ENCODE measurements around the gene CCDC106.

CCDC106 gene

GRCh38 chr19:55606817-55607216 lies 41.2 kb upstream of the CCDC106 start:
- TF ChIP-seq YY1 (IDR thresholded peaks at IDR 0.05; ENCODE audit: insufficient read depth, insufficient read length) (no peak), ZNF274 (IDR thresholded peaks at IDR 0.05; ENCODE audit: low read depth, low read length) (no peak), SUZ12 (IDR thresholded peaks at IDR 0.05; ENCODE audit: extremely low read depth, insufficient read depth, insufficient read length) (no peak)

GRCh38 chr19:55609326-55609725 lies 38.7 kb upstream of the CCDC106 start:
- Histone ChIP-seq H3K36me3 (ENCODE audit: insufficient read depth, insufficient read length, low read length) (peaks cover 30% of the 10 kb centered on the region), H3K9ac (ENCODE audit: insufficient read length, low read depth) (no peak overlapping the region), H3K4me1 (ENCODE audit: insufficient read depth, insufficient read length) (peaks cover 3% of the 10 kb centered on the region), H3K27me3 (ENCODE audit: insufficient read depth, insufficient read length) (no peaks in the 10 kb centered on the region), H3K9me3 (ENCODE audit: insufficient read depth, low read length) (no peaks in the 10 kb centered on the region), H3K4me3 (ENCODE audit: insufficient read length, low read depth) (no peak overlapping the region)
- DNase-seq (ENCODE audit: low read depth, low spot score) = no peak
- TF ChIP-seq SUZ12 (IDR thresholded peaks at IDR 0.05; ENCODE audit: extremely low read depth, insufficient read depth, insufficient read length) (no peak), ZNF274 (IDR thresholded peaks at IDR 0.05; ENCODE audit: low read depth, low read length) (no peak), YY1 (IDR thresholded peaks at IDR 0.05; ENCODE audit: insufficient read depth, insufficient read length) (no peak)

More at GRCh38 chr19:55606817-55607216, 41.2 kb upstream of the CCDC106 start:
- no peak for DNase-seq (ENCODE audit: low read depth, low spot score)
- peaks cover 3% of the 10 kb centered on the region for H3K4me1 ChIP-seq (ENCODE audit: insufficient read depth, insufficient read length)
- peaks cover 25% of the 10 kb centered on the region for H3K36me3 ChIP-seq (ENCODE audit: insufficient read depth, insufficient read length, low read length)
- peak overlapping the region; percentile 85 for H3K4me3 ChIP-seq (ENCODE audit: insufficient read length, low read depth)
- no peaks in the 10 kb centered on the region for H3K27me3 ChIP-seq (ENCODE audit: insufficient read depth, insufficient read length)
- no peaks in the 10 kb centered on the region for H3K9me3 ChIP-seq (ENCODE audit: insufficient read depth, low read length)
- peak overlapping the region; percentile 96 for H3K9ac ChIP-seq (ENCODE audit: insufficient read length, low read depth)

GRCh38 chr19:55611300-55611982 lies 36.6 kb upstream of the CCDC106 start:
- no peak overlapping the region for H3K9ac ChIP-seq (ENCODE audit: insufficient read length, low read depth)
- DNase-seq (ENCODE audit: low read depth, low spot score) = no peak
- no peaks in the 10 kb centered on the region for H3K27me3 ChIP-seq (ENCODE audit: insufficient read depth, insufficient read length)
- no peaks in the 10 kb centered on the region for H3K9me3 ChIP-seq (ENCODE audit: insufficient read depth, low read length)
- no peak for TF ChIP-seq ZNF274 (IDR thresholded peaks at IDR 0.05; ENCODE audit: low read depth, low read length)
- no peak for TF ChIP-seq YY1 (IDR thresholded peaks at IDR 0.05; ENCODE audit: insufficient read depth, insufficient read length)
- TF ChIP-seq SUZ12 (IDR thresholded peaks at IDR 0.05; ENCODE audit: extremely low read depth, insufficient read depth, insufficient read length) = no peak
- no peak overlapping the region for H3K4me3 ChIP-seq (ENCODE audit: insufficient read length, low read depth)
- H3K4me1 ChIP-seq (ENCODE audit: insufficient read depth, insufficient read length) = peaks cover 3% of the 10 kb centered on the region
- H3K36me3 ChIP-seq (ENCODE audit: insufficient read depth, insufficient read length, low read length) = peaks cover 48% of the 10 kb centered on the region

- no peak overlapping the region for H3K4me3 ChIP-seq (ENCODE audit: insufficient read length, low read depth)
- H3K36me3 ChIP-seq (ENCODE audit: insufficient read depth, insufficient read length, low read length) = peaks cover 46% of the 10 kb centered on the region
- no peaks in the 10 kb centered on the region for H3K9me3 ChIP-seq (ENCODE audit: insufficient read depth, low read length)
- H3K4me1 ChIP-seq (ENCODE audit: insufficient read depth, insufficient read length) = peaks cover 3% of the 10 kb centered on the region
- H3K9ac ChIP-seq (ENCODE audit: insufficient read length, low read depth) = no peak overlapping the region
- TF ChIP-seq SUZ12 (IDR thresholded peaks at IDR 0.05; ENCODE audit: extremely low read depth, insufficient read depth, insufficient read length) (no peak), YY1 (IDR thresholded peaks at IDR 0.05; ENCODE audit: insufficient read depth, insufficient read length) (no peak), ZNF274 (IDR thresholded peaks at IDR 0.05; ENCODE audit: low read depth, low read length) (no peak)
- no peaks in the 10 kb centered on the region for H3K27me3 ChIP-seq (ENCODE audit: insufficient read depth, insufficient read length)
- no peak for DNase-seq (ENCODE audit: low read depth, low spot score)
These were observed 35.9 kb upstream of the CCDC106 start for GRCh38 chr19:55611983-55612645.

- H3K9me3 ChIP-seq (ENCODE audit: insufficient read depth, low read length) = no peaks in the 10 kb centered on the region
- H3K9ac ChIP-seq (ENCODE audit: insufficient read length, low read depth) = no peak overlapping the region
- TF ChIP-seq YY1 (IDR thresholded peaks at IDR 0.05; ENCODE audit: insufficient read depth, insufficient read length) = no peak
- no peak for TF ChIP-seq SUZ12 (IDR thresholded peaks at IDR 0.05; ENCODE audit: extremely low read depth, insufficient read depth, insufficient read length)
- no peak for TF ChIP-seq ZNF274 (IDR thresholded peaks at IDR 0.05; ENCODE audit: low read depth, low read length)
- no peaks in the 10 kb centered on the region for H3K27me3 ChIP-seq (ENCODE audit: insufficient read depth, insufficient read length)
- H3K4me1 ChIP-seq (ENCODE audit: insufficient read depth, insufficient read length) = peaks cover 3% of the 10 kb centered on the region
- H3K4me3 ChIP-seq (ENCODE audit: insufficient read length, low read depth) = no peak overlapping the region
- H3K36me3 ChIP-seq (ENCODE audit: insufficient read depth, insufficient read length, low read length) = peaks cover 46% of the 10 kb centered on the region
- DNase-seq (ENCODE audit: low read depth, low spot score) = no peak
These were observed 34.6 kb upstream of the CCDC106 start for GRCh38 chr19:55613396-55613795.

GRCh38 chr19:55613930-55614710 lies 33.9 kb upstream of the CCDC106 start:
- peaks cover 46% of the 10 kb centered on the region for H3K36me3 ChIP-seq (ENCODE audit: insufficient read depth, insufficient read length, low read length)
- no peaks in the 10 kb centered on the region for H3K27me3 ChIP-seq (ENCODE audit: insufficient read depth, insufficient read length)
- H3K9ac ChIP-seq (ENCODE audit: insufficient read length, low read depth) = no peak overlapping the region
- H3K4me1 ChIP-seq (ENCODE audit: insufficient read depth, insufficient read length) = peaks cover 3% of the 10 kb centered on the region
- H3K9me3 ChIP-seq (ENCODE audit: insufficient read depth, low read length) = no peaks in the 10 kb centered on the region
- TF ChIP-seq ZNF274 (IDR thresholded peaks at IDR 0.05; ENCODE audit: low read depth, low read length) = no peak
- TF ChIP-seq SUZ12 (IDR thresholded peaks at IDR 0.05; ENCODE audit: extremely low read depth, insufficient read depth, insufficient read length) = no peak
- TF ChIP-seq YY1 (IDR thresholded peaks at IDR 0.05; ENCODE audit: insufficient read depth, insufficient read length) = no peak
- DNase-seq (ENCODE audit: low read depth, low spot score) = no peak
- H3K4me3 ChIP-seq (ENCODE audit: insufficient read length, low read depth) = no peak overlapping the region

Measured in NT2/D1 (cell line).